Neural cell (in vitro differentiated cells): ENCODE measurements around the gene ORMDL1. TPM values are rescaled to one million over a fixed set of nuclear protein-coding genes. Genes with fewer than 3 reads are reported as not detected.

Source experiments
- H2AFZ ChIP-seq: fragments of 200-600, 300-800 bp; sonication (generic), shearing (Covaris generic); 2 replicates; pipeline ENCODE4 v1.6.0; 2014; ENCODE audit warnings: low read depth, mild to moderate bottlenecking, antibody characterized with exemption, low read length, moderate library complexity
- H3F3A ChIP-seq: fragments of 200-600 bp; shearing (Covaris generic); 2 replicates; pipeline ENCODE4 v1.6.1; 2016; ENCODE audit warnings: mild to moderate bottlenecking, moderate library complexity, mixed read lengths, antibody characterized with exemption, low read length; ENCODE audit not compliant: insufficient read depth, poor library complexity, severe bottlenecking
- H3K27ac ChIP-seq: fragments of 200-600, 300-800 bp; sonication (generic), shearing (Covaris generic); 2 replicates; pipeline ENCODE4 v1.5.1; 2014; ENCODE audit warnings: mild to moderate bottlenecking, low read length, moderate library complexity
- H3K27me3 ChIP-seq: fragments of 300-800, 200-600 bp; sonication (generic), shearing (Covaris generic); 2 replicates; pipeline ENCODE4 v1.6.0; 2014; ENCODE audit warnings: mild to moderate bottlenecking, low read depth, low read length, moderate library complexity; ENCODE audit not compliant: insufficient read depth
- H3K36me3 ChIP-seq: fragments of 300-800, 200-600 bp; sonication (generic), shearing (Covaris generic); 2 replicates; pipeline ENCODE4 v1.5.1; 2014; ENCODE audit warnings: mild to moderate bottlenecking, antibody characterized with exemption, low read length, moderate library complexity; ENCODE audit not compliant: insufficient read depth
- H3K4me2 ChIP-seq: fragments of 300-800, 200-600 bp; sonication (generic), shearing (Covaris generic); 2 replicates; pipeline ENCODE4 v1.6.0; 2014; ENCODE audit warnings: mild to moderate bottlenecking, low read length
- H3K4me3 ChIP-seq: fragments of 300-800, 200-600 bp; sonication (generic), shearing (Covaris generic); 2 replicates; pipeline ENCODE4 v1.5.1; 2014; ENCODE audit warnings: mild to moderate bottlenecking, low read length, moderate library complexity
- H3K79me2 ChIP-seq: fragments of 200-600 bp; shearing (Covaris generic); replicated peaks from 2 replicates; pipeline ENCODE4 v1.6.0; 2014; ENCODE audit warnings: mild to moderate bottlenecking, low read length, moderate library complexity; ENCODE audit not compliant: insufficient read depth
- H3K9ac ChIP-seq: fragments of 300-800, 200-600 bp; sonication (generic), shearing (Covaris generic); 2 replicates; pipeline ENCODE4 v1.6.1; 2016; ENCODE audit warnings: mild to moderate bottlenecking, low read length, mixed read lengths
- H3K9me2 ChIP-seq: fragments of 200-600 bp; shearing (Covaris generic); 2 replicates; pipeline ENCODE4 v1.6.1; 2016; ENCODE audit warnings: mild to moderate bottlenecking, low read length, mixed read lengths; ENCODE audit not compliant: insufficient read depth
- H3K9me3 ChIP-seq: fragments of 200-600, 300-800 bp; sonication (generic), shearing (Covaris generic); 2 replicates; pipeline ENCODE4 v1.6.1; 2016; ENCODE audit warnings: mild to moderate bottlenecking, mixed run types, low read length, moderate library complexity, mixed read lengths
- H4K20me1 ChIP-seq: fragments of 200-600 bp; shearing (Covaris generic); 2 replicates; pipeline ENCODE4 v1.6.1; 2016; ENCODE audit warnings: mild to moderate bottlenecking, mixed run types; ENCODE audit not compliant: insufficient read depth
- EP300 ChIP-seq: fragments of 450-650 bp; conservative IDR thresholded peaks from 2 replicates; pipeline ENCODE4 v1.6.1; 2014; ENCODE audit warnings: antibody characterized with exemption, mild to moderate bottlenecking, moderate library complexity; ENCODE audit not compliant: poor library complexity, severe bottlenecking
- EZH2 ChIP-seq: fragments of 200-600, 300-800 bp; shearing (Covaris generic), sonication (generic); IDR thresholded peaks from 2 replicates; pipeline ENCODE4 v1.6.1; 2014; ENCODE audit warnings: antibody characterized with exemption, low read length, borderline replicate concordance, mild to moderate bottlenecking; ENCODE audit not compliant: insufficient read depth, poor library complexity, severe bottlenecking
- MXI1 ChIP-seq: fragments of 450-650 bp; conservative IDR thresholded peaks from 2 replicates; pipeline ENCODE4 v1.6.1; 2014; ENCODE audit warnings: antibody characterized with exemption, mild to moderate bottlenecking; ENCODE audit not compliant: poor library complexity, severe bottlenecking
- POLR2AphosphoS5 ChIP-seq: IDR thresholded peaks from 2 replicates; pipeline ENCODE4 v1.6.1; 2012
- RAD21 ChIP-seq: fragments of 450-650 bp; conservative IDR thresholded peaks from 2 replicates; pipeline ENCODE4 v1.6.1; 2014; ENCODE audit warnings: antibody characterized with exemption, mild to moderate bottlenecking, moderate library complexity
- SMC3 ChIP-seq: fragments of 450-650 bp; conservative IDR thresholded peaks from 2 replicates; pipeline ENCODE4 v1.6.1; 2014; ENCODE audit warnings: antibody characterized with exemption, mild to moderate bottlenecking, moderate library complexity; ENCODE audit not compliant: poor library complexity
- TAF1 ChIP-seq: IDR thresholded peaks from 2 replicates; pipeline ENCODE4 v1.6.1; 2012; ENCODE audit warnings: low read depth
- polyA plus RNA-seq: library from polyadenylated mRNA; depleted of rRNA; stranded (reverse); fragments of >200 nt; gene quantifications from 2 replicates; pipeline ENCODE4 v1.2.3, GENCODE V29; 2014
- TF ChIP-seq, protein P1 (sequence below): IDR thresholded peaks from 2 replicates; pipeline ENCODE4 v1.6.1; 2012; ENCODE audit warnings: borderline replicate concordance
- TF ChIP-seq, protein P2 (sequence below): fragments of 450-650 bp; IDR thresholded peaks from 2 replicates; pipeline ENCODE4 v1.5.1; 2014; ENCODE audit warnings: antibody characterized with exemption, mild to moderate bottlenecking, moderate library complexity; ENCODE audit not compliant: poor library complexity, severe bottlenecking

The ORMDL1 gene
- polyA plus RNA-seq, 1 donor from 2014 or later = 351 TPM

DNA sequence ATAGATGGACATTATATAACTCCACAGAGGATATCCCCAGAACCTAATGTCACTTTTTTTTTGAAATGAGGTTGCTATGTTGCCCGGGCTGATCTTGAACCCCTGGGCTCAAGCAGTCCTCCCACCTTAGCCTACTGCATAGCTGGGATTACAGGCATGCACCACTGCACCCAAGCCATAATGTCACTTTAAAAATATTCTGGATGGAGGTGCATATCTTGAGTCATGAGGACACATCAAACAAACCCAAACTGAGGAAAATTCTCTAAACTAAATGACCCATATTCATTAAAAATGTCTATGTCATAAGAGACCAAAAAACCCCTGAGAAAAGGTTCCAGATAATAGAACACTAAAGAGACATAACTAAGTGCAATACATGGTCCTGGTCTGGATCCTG, 57.9 kb downstream of the ORMDL1 start:
- Histone ChIP-seq H3K27me3 (no peaks in the 10 kb centered on the region), H3K36me3 (no peaks in the 10 kb centered on the region), H3K79me2 (no peaks in the 10 kb centered on the region), H3K4me2 (no peak overlapping the region), H3K27ac (no peak overlapping the region), H2AFZ (no peak overlapping the region), H3K9me2 (no peaks in the 10 kb centered on the region), H3K4me3 (no peak overlapping the region), H3K9ac (no peak overlapping the region), H4K20me1 (no peaks in the 10 kb centered on the region), H3K9me3 (no peaks in the 10 kb centered on the region), H3F3A (no peaks in the 10 kb centered on the region)
- TF ChIP-seq RAD21 = no peak
- no peak for TF ChIP-seq MXI1
- TF ChIP-seq, protein P1, sequence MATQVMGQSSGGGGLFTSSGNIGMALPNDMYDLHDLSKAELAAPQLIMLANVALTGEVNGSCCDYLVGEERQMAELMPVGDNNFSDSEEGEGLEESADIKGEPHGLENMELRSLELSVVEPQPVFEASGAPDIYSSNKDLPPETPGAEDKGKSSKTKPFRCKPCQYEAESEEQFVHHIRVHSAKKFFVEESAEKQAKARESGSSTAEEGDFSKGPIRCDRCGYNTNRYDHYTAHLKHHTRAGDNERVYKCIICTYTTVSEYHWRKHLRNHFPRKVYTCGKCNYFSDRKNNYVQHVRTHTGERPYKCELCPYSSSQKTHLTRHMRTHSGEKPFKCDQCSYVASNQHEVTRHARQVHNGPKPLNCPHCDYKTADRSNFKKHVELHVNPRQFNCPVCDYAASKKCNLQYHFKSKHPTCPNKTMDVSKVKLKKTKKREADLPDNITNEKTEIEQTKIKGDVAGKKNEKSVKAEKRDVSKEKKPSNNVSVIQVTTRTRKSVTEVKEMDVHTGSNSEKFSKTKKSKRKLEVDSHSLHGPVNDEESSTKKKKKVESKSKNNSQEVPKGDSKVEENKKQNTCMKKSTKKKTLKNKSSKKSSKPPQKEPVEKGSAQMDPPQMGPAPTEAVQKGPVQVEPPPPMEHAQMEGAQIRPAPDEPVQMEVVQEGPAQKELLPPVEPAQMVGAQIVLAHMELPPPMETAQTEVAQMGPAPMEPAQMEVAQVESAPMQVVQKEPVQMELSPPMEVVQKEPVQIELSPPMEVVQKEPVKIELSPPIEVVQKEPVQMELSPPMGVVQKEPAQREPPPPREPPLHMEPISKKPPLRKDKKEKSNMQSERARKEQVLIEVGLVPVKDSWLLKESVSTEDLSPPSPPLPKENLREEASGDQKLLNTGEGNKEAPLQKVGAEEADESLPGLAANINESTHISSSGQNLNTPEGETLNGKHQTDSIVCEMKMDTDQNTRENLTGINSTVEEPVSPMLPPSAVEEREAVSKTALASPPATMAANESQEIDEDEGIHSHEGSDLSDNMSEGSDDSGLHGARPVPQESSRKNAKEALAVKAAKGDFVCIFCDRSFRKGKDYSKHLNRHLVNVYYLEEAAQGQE = no peak
- TF ChIP-seq, protein P2, sequence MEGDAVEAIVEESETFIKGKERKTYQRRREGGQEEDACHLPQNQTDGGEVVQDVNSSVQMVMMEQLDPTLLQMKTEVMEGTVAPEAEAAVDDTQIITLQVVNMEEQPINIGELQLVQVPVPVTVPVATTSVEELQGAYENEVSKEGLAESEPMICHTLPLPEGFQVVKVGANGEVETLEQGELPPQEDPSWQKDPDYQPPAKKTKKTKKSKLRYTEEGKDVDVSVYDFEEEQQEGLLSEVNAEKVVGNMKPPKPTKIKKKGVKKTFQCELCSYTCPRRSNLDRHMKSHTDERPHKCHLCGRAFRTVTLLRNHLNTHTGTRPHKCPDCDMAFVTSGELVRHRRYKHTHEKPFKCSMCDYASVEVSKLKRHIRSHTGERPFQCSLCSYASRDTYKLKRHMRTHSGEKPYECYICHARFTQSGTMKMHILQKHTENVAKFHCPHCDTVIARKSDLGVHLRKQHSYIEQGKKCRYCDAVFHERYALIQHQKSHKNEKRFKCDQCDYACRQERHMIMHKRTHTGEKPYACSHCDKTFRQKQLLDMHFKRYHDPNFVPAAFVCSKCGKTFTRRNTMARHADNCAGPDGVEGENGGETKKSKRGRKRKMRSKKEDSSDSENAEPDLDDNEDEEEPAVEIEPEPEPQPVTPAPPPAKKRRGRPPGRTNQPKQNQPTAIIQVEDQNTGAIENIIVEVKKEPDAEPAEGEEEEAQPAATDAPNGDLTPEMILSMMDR = no peak
- no peak for TF ChIP-seq POLR2AphosphoS5
- TF ChIP-seq EZH2 = no peak
- TF ChIP-seq EP300 = no peak
- no peak for TF ChIP-seq SMC3
- TF ChIP-seq TAF1 = no peak

DNA sequence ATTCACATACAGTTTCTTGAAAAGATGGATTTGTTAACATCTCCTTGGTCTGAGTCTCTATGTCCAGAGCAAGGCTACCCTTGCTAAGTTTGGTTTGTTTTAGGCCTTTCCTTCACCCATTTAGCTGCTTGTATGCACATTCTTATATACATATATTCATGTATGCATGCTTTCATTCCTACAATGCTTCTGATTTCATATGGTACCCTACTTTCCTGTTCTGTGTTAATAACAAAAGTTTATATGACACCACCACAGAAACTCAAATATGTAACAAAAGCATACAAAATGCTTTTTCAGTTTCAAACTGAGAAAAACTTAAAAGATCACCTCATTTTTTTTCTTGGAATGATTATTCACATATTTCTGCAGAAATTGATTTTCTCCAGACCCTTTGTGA, 60.9 kb downstream of the ORMDL1 start:
- Histone ChIP-seq H3K9ac (no peak overlapping the region), H4K20me1 (no peaks in the 10 kb centered on the region), H3K27me3 (no peaks in the 10 kb centered on the region), H3K27ac (no peak overlapping the region), H3K4me2 (no peak overlapping the region), H2AFZ (no peak overlapping the region), H3K79me2 (no peaks in the 10 kb centered on the region), H3K36me3 (no peaks in the 10 kb centered on the region), H3F3A (no peaks in the 10 kb centered on the region), H3K9me3 (no peaks in the 10 kb centered on the region), H3K9me2 (no peaks in the 10 kb centered on the region), H3K4me3 (no peak overlapping the region)
- TF ChIP-seq EP300 (no peak), TAF1 (no peak)
- TF ChIP-seq, protein P2 = no peak

Other genes starting within 250 kb of the ORMDL1 start
- gene SLC40A1, start 203.6 kb downstream of the ORMDL1 start, polyA plus RNA-seq = 12.6 and 12.8 TPM in 2 replicates
- 61.7 and 94.3 TPM in 2 replicates for gene ASNSD1, start 122.9 kb downstream of the ORMDL1 start, polyA plus RNA-seq
- gene ANKAR, start 109.7 kb downstream of the ORMDL1 start, polyA plus RNA-seq = 7.4 and 8.2 TPM in 2 replicates
- 23.6 and 29.1 TPM in 2 replicates for gene OSGEPL1, start 21.5 kb downstream of the ORMDL1 start, polyA plus RNA-seq
- gene PMS1, start 111 bp upstream of the ORMDL1 start, polyA plus RNA-seq = 42.2 and 50.9 TPM in 2 replicates